NCI-H748 (cell line): ENCODE results near the gene SLC7A7.
"Not testable (repeated sequence)": the region's sequence is repeated elsewhere in the genome, so short reads cannot be mapped to it uniquely, and the experiment has no call there.

Source experiments
- DNase-seq: peaks from one replicate; lab custom pipeline; 2025; ENCODE audit not compliant: unreplicated experiment; lab: John Stamatoyannopoulos, UW

Gene SLC7A7

GRCh38 chr14:22822016-22822570 lies 6.9 kb upstream of the SLC7A7 start:
- no peak for DNase-seq

GRCh38 chr14:22821193-22822015 lies 6.2 kb upstream of the SLC7A7 start:
- peak; percentile 23 for DNase-seq

GRCh38 chr14:22820731-22821130 lies 5.5 kb upstream of the SLC7A7 start:
- DNase-seq = no peak

DNA sequence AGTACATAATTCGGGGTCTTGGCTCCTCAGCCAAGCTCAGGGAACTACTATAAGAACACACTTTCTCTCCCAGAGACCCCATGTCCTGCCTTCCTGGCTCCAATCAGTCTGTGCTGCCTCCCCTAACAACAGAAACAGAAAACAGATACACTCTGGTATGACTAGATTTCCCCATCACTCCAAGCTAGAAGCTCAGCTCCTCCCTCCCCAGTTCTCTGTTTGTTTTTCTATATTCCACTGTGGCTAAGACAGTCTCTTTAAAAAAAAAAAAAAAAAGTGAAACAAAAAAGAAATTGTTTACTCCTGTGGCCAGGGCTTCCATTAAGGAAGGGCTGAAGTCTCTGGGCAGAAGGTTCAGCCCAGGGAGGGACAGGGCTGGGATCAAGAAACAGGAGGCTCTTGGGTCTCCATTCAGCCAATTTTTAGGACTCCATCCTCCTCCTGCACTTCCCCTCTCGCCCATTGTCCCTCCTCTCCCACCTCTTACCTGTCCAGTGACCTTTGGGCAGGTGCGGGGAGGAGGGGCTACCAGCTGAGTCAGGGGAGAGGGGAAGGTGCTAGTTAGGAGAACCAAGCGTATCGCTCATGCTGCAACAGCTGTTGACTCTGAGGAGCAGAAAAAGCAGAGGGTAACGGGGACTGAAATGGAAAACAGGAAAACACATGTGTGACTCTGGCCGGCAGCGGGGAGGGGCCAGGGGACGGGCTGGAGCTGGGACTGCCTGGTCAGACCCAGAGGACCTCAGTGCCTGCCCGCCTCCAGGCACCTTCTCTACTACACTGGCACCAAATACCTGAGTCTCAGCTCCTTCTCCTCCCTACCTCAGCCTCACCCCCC lies 4.1 kb upstream of the SLC7A7 start:
- no peak for DNase-seq

- no peak for DNase-seq
Observed at GRCh38 chr14:22814373-22814772, 862 bp downstream of the SLC7A7 start.

DNA sequence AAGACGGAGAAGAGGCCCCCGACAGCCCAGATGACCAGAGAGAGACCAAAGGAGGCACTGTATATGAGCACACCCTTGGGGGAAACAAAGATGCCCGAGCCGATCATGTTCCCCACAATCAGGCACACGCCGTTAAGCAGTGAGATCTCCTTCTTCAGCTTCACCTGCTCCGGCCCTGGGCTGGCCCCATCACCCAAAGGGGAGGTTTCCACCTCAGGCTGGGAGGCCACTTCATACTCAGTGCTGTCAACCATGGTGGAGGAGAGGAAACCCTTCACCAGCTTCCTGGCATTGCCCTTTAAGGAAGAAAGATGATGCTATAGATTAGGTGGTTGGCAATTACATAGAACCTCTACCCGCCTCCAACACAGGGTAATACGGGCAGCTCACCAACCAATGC lies 2.1 kb downstream of the SLC7A7 start:
- no peak for DNase-seq

DNA sequence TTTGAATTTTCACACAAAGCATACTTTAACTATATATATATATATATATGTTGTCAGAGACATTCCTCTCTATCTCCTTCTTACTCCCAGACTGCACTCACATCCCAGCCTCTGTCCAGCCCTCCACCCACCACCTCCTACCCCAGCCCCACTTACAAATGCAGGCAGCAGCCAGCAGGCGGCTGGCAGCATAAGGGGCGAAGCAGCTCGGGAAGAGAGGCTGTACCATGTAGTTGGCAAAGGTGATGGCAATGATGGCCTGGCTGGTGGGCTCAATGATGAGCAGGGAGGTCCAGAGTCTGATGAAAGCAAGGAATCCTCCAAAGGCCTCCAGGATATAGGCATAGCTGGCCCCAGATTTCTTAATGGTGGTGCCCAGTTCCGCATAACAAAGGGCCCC lies 2.5 kb downstream of the SLC7A7 start:
- no peak for DNase-seq

- DNase-seq = no peak
Observed at GRCh38 chr14:22811722-22812121, 3.5 kb downstream of the SLC7A7 start.

DNA sequence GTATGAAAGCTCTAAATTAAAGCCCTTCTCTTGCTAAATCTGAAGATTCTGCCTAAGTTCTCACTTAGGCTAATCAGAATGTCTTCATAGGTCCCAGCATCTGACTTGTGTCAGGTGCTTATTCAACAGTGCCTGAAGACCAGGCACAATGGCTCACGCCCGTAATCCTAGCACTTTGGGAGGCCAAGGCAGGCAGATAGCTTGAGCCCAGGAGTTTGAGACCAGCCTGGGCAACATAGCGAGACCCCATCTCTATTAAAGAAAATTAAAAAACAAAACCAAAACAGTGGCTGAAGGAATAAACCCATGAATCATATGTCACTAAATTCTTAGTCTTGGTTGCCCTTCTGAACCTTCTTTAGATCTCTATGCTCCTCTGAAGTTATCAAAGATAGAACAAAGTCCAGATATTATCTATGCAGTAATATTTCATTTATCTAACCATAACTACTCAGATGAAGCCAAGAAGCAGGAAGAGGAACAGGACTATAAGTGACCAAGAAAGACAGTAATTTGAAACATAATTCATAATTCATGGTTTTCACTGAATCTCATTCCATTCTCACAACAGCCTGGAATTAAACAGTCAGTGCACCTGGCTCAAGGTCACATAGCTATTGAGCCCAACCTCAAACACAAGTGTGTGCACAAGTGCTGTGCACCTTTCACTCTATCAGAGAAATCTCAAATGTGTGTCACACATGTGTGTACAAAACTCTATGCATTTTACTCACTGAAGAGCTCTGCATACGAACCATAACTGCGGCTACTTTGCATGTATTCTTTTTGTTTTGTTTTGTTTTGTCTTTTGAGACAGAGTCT lies 6.6 kb downstream of the SLC7A7 start:
- DNase-seq = no peak

GRCh38 chr14:22807432-22808087 lies 7.7 kb downstream of the SLC7A7 start:
- DNase-seq = no peak

- not testable (repeated sequence) for DNase-seq
Observed at GRCh38 chr14:22805235-22805634, 10.0 kb downstream of the SLC7A7 start.

DNA sequence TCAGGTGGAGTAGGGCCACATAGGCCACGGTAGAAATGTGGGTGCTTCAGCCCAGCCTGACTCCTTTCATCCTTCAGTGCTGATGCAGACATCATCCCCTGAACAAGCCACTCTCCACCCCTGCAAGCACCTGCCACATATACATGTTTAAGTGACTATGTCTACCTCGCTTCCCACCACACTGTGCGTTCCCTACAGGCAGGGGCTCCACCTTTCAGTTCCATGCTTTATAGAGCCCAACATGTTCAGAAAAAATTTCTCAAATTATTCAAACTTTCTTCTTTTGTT lies 11.6 kb downstream of the SLC7A7 start:
- DNase-seq = no peak

DNA sequence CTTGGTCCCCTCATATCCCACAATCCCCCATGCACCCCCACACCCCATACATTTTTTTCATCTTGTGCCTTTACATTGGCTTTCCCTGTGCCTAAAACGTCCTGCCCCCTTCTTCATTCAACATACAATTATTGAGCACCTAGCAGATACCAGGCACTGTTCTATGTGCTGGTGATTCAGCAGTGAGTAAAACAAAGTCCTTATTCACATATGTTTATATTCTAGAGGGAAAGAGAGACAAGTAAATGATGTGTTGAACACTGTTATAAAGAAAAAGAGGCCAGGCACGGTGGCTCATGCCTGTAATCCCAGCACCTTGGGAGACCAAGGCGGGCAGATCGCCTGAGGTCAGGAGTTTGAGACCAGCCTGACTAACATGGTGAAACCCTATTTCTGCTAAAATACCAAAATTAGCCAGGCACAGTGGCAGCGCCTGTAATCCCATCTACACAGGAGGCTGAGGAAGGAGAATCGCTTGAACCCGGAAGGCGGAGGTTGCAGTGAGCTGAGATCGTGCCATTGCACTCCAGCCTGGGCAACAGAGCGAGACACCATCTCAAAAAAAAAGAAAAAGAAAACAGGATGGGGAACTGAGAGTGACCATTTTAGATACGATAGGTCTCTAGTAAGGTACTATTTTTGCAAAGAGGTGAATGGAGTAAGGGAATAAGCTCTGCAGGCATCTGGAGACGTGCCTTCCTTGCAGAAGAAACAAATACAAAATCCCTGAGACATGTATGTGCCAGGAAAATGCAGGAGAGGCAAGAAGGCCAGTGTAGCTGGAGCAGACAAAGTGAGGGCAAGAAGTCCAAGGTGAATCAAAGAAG lies 12.2 kb downstream of the SLC7A7 start:
- DNase-seq = no peak

- DNase-seq = no peak
Observed at GRCh38 chr14:22801716-22802115, 13.5 kb downstream of the SLC7A7 start.

GRCh38 chr14:22800346-22800745 lies 14.9 kb downstream of the SLC7A7 start:
- DNase-seq = no peak

DNA sequence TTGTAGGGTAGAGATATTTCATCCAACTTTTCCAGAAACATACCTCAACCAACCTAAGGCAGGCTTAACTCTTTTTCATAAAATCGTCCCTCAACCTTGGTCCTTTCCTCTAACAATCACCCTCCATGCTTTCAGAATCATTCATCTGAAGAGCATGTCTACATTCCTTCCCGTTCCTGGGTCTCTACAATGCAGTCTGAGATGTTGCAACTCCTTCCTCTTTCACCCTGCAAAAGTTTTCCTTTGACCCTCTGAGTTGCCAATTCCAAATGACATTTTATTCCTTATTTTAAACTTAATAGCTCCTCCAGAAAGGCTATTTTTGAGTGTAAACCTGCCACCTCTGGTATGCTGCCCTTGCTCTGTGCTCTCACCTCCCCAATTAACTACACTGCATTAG lies 16.7 kb downstream of the SLC7A7 start:
- DNase-seq = no peak

- DNase-seq = no peak
Observed at GRCh38 chr14:22797017-22797917, 18.0 kb downstream of the SLC7A7 start.

DNA sequence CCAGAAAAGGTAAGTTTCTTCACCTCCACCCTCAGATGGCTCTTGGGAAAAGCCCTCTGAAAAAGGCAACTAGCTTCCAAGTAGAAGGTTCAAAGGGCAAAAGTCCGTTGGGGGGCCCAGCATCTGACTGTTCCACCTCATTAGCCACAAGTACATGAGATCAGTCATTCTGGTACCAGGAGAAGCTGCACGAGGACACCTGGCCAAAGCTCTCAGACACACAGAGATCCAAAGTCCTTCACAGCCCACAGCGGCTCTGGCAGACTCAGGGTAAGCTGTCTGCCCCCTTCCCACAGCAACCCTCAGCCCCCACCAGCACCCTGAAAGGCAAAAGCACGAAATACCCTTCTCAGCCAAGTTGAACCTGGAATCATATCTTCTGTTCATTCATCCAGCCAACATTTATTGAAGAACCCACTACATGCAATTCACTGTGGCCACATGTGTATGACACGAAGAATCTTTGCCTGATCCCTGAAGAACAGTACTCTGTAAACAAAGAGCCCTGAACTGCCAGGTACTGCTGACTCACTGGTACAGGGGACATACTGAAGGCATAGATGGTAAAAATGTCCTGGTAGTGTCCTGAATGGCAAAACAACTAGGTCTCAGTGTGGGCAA lies 19.0 kb downstream of the SLC7A7 start:
- DNase-seq = no peak
